Suprapubic skin (tissue), 4 donors: ENCODE measurements around the gene C20orf204.

Experiments used
- EP300 ChIP-seq: sonication (generic); formaldehyde crosslinking; IDR thresholded peaks from one replicate; pipeline ENCODE4 v1.6.1; 2017; ENCODE audit warnings: antibody characterized with exemption
- POLR2A ChIP-seq, 2 donors: fragments of 450-650 bp; IDR thresholded peaks; one replicate each; pipeline ENCODE4 v1.6.1; 2017; ENCODE audit warnings: antibody characterized with exemption in 2 of 2, mild to moderate bottlenecking in 2 of 2, moderate library complexity in 2 of 2
- POLR2AphosphoS5 ChIP-seq, 3 donors: sonication (generic); formaldehyde crosslinking; IDR thresholded peaks; one replicate each; pipeline ENCODE4 v1.6.1; 2017; ENCODE audit warnings: antibody characterized with exemption in 3 of 3
- TF ChIP-seq, protein P1 (sequence below), 2 donors: fragments of 200-600 bp in 1 of 2; fragments of 450-650 bp in 1 of 2; sonication (generic) in 1 of 2; IDR thresholded peaks; one replicate each; pipeline ENCODE4 v1.5.1; 2016 to 2019; ENCODE audit warnings: antibody characterized with exemption in 2 of 2, mild to moderate bottlenecking in 1 of 2, moderate library complexity in 1 of 2

DNA sequence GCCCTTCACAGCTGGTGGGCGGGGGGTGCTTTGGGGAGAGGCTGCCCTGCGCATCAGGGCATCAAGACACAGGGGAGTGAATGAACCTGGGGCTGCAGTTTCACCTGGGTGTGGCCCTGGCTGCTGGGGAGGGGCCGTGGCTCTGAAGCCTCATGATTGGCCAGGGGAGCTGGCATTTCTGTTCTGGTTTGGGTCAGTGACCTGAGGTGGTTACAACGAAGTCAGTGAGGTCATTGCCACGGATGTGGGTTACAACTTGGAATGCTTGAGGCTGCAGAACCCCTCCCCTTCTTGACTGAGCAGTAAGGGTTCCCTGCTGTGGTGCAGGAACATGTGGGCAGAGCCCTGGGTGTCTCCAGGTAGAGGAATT, 30.0 kb downstream of the C20orf204 start:
- TF ChIP-seq, protein P1, sequence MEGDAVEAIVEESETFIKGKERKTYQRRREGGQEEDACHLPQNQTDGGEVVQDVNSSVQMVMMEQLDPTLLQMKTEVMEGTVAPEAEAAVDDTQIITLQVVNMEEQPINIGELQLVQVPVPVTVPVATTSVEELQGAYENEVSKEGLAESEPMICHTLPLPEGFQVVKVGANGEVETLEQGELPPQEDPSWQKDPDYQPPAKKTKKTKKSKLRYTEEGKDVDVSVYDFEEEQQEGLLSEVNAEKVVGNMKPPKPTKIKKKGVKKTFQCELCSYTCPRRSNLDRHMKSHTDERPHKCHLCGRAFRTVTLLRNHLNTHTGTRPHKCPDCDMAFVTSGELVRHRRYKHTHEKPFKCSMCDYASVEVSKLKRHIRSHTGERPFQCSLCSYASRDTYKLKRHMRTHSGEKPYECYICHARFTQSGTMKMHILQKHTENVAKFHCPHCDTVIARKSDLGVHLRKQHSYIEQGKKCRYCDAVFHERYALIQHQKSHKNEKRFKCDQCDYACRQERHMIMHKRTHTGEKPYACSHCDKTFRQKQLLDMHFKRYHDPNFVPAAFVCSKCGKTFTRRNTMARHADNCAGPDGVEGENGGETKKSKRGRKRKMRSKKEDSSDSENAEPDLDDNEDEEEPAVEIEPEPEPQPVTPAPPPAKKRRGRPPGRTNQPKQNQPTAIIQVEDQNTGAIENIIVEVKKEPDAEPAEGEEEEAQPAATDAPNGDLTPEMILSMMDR (IDR thresholded peaks at IDR 0.05) = no peak
- no peak for TF ChIP-seq POLR2A (IDR thresholded peaks at IDR 0.05)
- no peak for TF ChIP-seq POLR2AphosphoS5 (IDR thresholded peaks at IDR 0.05)
- TF ChIP-seq EP300 = no peak
